ENCODE results near the gene SCYGR2. TPM values are rescaled to one million over a fixed set of nuclear protein-coding genes. Genes with fewer than 3 reads are reported as not detected.

SCYGR2 gene
- total and polyA plus RNA-seq, 9 donors = not detected

DNA sequence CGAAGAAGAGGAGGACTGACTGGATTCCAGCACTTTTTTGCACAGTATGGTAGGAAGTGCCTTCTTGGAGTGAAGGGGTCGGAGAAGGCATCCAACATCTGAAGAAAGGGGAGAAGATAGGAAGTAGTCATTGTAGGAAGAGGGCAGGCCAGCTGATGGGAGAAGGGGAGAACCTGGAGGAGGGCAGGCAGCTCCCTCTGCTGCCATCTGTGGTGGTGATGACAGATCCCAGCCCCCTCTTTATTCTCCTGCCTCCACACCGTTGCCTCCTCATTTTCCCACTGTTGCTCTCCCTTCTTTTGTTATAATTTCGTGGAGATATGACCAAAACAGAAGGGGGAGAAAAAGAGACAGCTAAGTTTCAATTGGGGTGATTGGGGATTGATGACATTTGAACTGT is 2.9 kb upstream of the SCYGR2 start:
- H3K36me3 ChIP-seq = no peaks in the 10 kb centered on the region

DNA sequence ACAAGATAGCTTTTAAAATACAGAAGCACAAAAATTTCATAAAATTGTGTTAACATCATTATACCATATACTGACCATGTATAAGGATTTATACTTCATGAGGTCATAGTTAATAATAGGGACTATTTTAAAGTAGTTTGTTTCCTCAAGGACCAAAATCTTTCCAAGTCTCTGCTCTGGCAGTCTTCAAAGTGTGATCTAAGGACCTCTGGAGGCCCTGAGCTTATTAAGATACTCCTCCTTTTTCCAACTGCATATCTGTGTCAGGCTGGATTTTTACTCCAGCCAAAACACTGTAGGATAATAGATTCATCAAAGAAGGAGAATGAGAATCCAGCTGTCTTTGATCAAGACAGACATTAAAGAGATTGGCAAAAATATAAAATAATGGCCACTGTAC is 1.7 kb upstream of the SCYGR2 start:
- intact Hi-C loops (cut with DNase I) = no loop called here

More for the DNA sequence above, 2.9 kb upstream of the SCYGR2 start:
- no peaks in the 10 kb centered on the region for H3K4me1 ChIP-seq (ENCODE audit: insufficient read depth)
- WGBS, 3 donors = 55 to 74% (median 70%) methylated on average over 4 of the region's 4 CpGs
- no peaks in the 10 kb centered on the region for H3K9me3 ChIP-seq
- no peak for TF ChIP-seq POLR2A (IDR thresholded peaks at IDR 0.05)
- TF ChIP-seq EP300 (IDR thresholded peaks at IDR 0.05) = no peak
- TF ChIP-seq, protein P1, sequence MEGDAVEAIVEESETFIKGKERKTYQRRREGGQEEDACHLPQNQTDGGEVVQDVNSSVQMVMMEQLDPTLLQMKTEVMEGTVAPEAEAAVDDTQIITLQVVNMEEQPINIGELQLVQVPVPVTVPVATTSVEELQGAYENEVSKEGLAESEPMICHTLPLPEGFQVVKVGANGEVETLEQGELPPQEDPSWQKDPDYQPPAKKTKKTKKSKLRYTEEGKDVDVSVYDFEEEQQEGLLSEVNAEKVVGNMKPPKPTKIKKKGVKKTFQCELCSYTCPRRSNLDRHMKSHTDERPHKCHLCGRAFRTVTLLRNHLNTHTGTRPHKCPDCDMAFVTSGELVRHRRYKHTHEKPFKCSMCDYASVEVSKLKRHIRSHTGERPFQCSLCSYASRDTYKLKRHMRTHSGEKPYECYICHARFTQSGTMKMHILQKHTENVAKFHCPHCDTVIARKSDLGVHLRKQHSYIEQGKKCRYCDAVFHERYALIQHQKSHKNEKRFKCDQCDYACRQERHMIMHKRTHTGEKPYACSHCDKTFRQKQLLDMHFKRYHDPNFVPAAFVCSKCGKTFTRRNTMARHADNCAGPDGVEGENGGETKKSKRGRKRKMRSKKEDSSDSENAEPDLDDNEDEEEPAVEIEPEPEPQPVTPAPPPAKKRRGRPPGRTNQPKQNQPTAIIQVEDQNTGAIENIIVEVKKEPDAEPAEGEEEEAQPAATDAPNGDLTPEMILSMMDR (IDR thresholded peaks at IDR 0.05) = no peak
- intact Hi-C loops (cut with DNase I) = no loop called here
- H3K27me3 ChIP-seq = no peaks in the 10 kb centered on the region
- no peak for DNase-seq
- no peak overlapping the region for H3K27ac ChIP-seq
- H3K4me3 ChIP-seq = no peak overlapping the region

DNA sequence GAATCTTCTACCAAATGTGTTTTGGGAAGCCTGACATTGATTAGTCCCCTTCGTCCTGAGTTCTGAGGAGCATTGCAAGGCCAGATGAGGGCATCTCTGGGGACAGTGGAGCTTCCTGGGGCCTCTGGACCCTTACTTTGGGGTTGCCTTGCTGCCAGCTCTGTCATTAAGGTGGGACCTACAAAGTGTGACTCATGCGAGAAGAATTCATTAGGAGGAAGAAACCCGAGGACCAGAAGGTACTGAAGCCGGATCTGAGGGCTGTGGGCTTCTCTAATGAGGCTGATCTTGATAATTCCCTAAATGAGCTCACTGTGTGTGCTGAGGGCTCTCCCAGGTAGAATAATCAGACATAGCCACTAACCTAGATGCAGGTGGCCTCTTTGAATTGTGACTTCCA is 695 bp upstream of the SCYGR2 start:
- DNase-seq = no peak
- Histone ChIP-seq H3K27me3 (no peaks in the 10 kb centered on the region), H3K4me1 (ENCODE audit: insufficient read depth) (no peaks in the 10 kb centered on the region), H3K4me3 (no peak overlapping the region), H3K27ac (no peak overlapping the region), H3K9me3 (no peaks in the 10 kb centered on the region), H3K36me3 (no peaks in the 10 kb centered on the region)
- intact Hi-C loops (cut with DNase I) = no loop called here
- 62 to 81% (median 77%) methylated on average over 4 of the region's 4 CpGs for WGBS, 3 donors
- TF ChIP-seq POLR2A (IDR thresholded peaks at IDR 0.05) = no peak
- TF ChIP-seq EP300 (IDR thresholded peaks at IDR 0.05) = no peak
- TF ChIP-seq, protein P1 (IDR thresholded peaks at IDR 0.05) = no peak

More for the DNA sequence above, 1.7 kb upstream of the SCYGR2 start:
- Histone ChIP-seq H3K27me3 (no peaks in the 10 kb centered on the region), H3K27ac (no peak overlapping the region), H3K4me1 (ENCODE audit: insufficient read depth) (no peaks in the 10 kb centered on the region), H3K9me3 (no peaks in the 10 kb centered on the region), H3K36me3 (no peaks in the 10 kb centered on the region), H3K4me3 (no peak overlapping the region)
- TF ChIP-seq, protein P1 (IDR thresholded peaks at IDR 0.05) = no peak
- TF ChIP-seq POLR2A (IDR thresholded peaks at IDR 0.05) (no peak), EP300 (IDR thresholded peaks at IDR 0.05) (no peak)
- no peak for DNase-seq

DNA sequence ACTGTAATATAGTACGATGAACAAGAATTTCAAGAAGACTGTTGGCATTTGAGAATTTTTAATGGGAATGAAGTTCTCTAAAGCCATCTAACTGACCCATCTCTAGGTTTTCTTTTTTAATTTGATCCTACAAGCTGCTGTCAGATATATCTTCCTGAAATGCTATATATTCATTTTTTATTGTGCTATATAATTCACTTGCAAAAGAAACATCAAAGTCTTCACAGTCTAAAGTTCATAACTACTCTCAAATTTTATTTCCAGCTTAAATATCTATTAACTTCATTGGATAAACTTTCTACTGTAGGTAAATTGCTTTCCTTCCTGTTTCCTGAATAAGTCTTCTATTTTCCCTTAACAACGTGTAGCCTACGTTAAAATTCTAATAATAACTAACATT is 3.7 kb downstream of the SCYGR2 start:
- no peaks in the 10 kb centered on the region for H3K9me3 ChIP-seq
- WGBS, 3 donors = 79 to 83% (median 81%) methylated on average over 3 of the region's 3 CpGs
- H3K27me3 ChIP-seq = no peaks in the 10 kb centered on the region
- H3K27ac ChIP-seq = no peak overlapping the region
- intact Hi-C loops (cut with DNase I) = no loop called here
- no peak overlapping the region for H3K4me3 ChIP-seq
- H3K36me3 ChIP-seq = no peaks in the 10 kb centered on the region
- no peaks in the 10 kb centered on the region for H3K4me1 ChIP-seq (ENCODE audit: insufficient read depth)
- DNase-seq = no peak
- no peak for TF ChIP-seq EP300 (IDR thresholded peaks at IDR 0.05)

DNA sequence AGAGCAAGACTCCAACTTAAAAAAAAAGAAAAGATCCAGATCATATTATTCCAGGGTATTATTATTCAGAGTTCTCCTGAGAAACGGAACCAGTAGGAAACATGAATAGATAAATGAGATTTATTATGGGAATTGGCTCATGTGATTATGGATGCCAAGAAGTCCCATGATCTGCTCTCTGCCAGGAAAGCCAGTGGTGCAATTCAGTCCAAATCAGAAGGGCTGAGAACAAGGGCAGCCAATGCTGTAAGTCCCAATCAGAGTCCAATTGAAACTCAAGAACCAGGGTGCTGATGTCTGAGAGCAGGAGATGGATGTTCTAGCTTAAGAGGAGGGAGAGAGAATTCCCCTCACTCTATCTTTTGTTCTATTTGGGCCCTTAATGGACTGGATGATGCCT is 7.8 kb downstream of the SCYGR2 start:
- Histone ChIP-seq H3K27me3 (no peaks in the 10 kb centered on the region), H3K4me1 (ENCODE audit: insufficient read depth) (no peaks in the 10 kb centered on the region), H3K27ac (no peak overlapping the region), H3K4me3 (no peak overlapping the region), H3K36me3 (no peaks in the 10 kb centered on the region), H3K9me3 (no peaks in the 10 kb centered on the region)
- 36 to 61% (median 57%) methylated on average over 1 of the region's 1 CpG for WGBS, 3 donors
- no peak for DNase-seq
- intact Hi-C loops (cut with DNase I) = no loop called here
- TF ChIP-seq EP300 (IDR thresholded peaks at IDR 0.05) (no peak), POLR2A (IDR thresholded peaks at IDR 0.05) (no peak)
- TF ChIP-seq, protein P1 (IDR thresholded peaks at IDR 0.05) = no peak

Measured in ovary (tissue), 9 donors.